Measurements from ENCODE around the gene ARGLU1.

The ARGLU1 gene

GRCh38 chr13:106548064-106548696 lies 19.8 kb downstream of the ARGLU1 start:
- Histone ChIP-seq H3K27me3 (ENCODE audit: control insufficient read depth, insufficient read depth, low read length) (no peaks in the 10 kb centered on the region), H3K36me3 (ENCODE audit: control insufficient read depth, insufficient read depth, low read length) (no peaks in the 10 kb centered on the region), H3K9ac (no peak overlapping the region), H3K79me2 (peaks cover 5% of the 10 kb centered on the region), H2AFZ (no peak overlapping the region), H3K27ac (no peak overlapping the region), H3K4me1 (peaks cover 4% of the 10 kb centered on the region), H3K9me3 (ENCODE audit: control insufficient read depth, low read length) (no peaks in the 10 kb centered on the region), H3K4me2 (ENCODE audit: low read length) (no peak overlapping the region), H3K4me3 (ENCODE audit: low read depth, low read length) (no peak overlapping the region)
- no peak for TF ChIP-seq CTCF (IDR thresholded peaks at IDR 0.05)

- Histone ChIP-seq H3K4me3 (ENCODE audit: low read depth, low read length) (no peak overlapping the region), H3K36me3 (ENCODE audit: control insufficient read depth, insufficient read depth, low read length) (no peaks in the 10 kb centered on the region), H3K4me1 (no peaks in the 10 kb centered on the region), H3K9ac (no peak overlapping the region), H3K27me3 (ENCODE audit: control insufficient read depth, insufficient read depth, low read length) (no peaks in the 10 kb centered on the region), H3K9me3 (ENCODE audit: control insufficient read depth, low read length) (no peaks in the 10 kb centered on the region), H3K79me2 (no peaks in the 10 kb centered on the region), H3K4me2 (ENCODE audit: low read length) (no peak overlapping the region), H3K27ac (no peak overlapping the region), H2AFZ (no peak overlapping the region)
- no peak for TF ChIP-seq CTCF (IDR thresholded peaks at IDR 0.05)
Observed at GRCh38 chr13:106541826-106542225, 26.1 kb downstream of the ARGLU1 start.

- TF ChIP-seq CTCF (IDR thresholded peaks at IDR 0.05): no peak
- Histone ChIP-seq H3K9me3 (ENCODE audit: control insufficient read depth, low read length) (no peaks in the 10 kb centered on the region), H3K9ac (no peak overlapping the region), H3K4me2 (ENCODE audit: low read length) (no peak overlapping the region), H3K27ac (no peak overlapping the region), H3K4me1 (no peaks in the 10 kb centered on the region), H3K27me3 (ENCODE audit: control insufficient read depth, insufficient read depth, low read length) (no peaks in the 10 kb centered on the region), H3K4me3 (ENCODE audit: low read depth, low read length) (no peak overlapping the region), H3K36me3 (ENCODE audit: control insufficient read depth, insufficient read depth, low read length) (no peaks in the 10 kb centered on the region), H2AFZ (no peak overlapping the region), H3K79me2 (no peaks in the 10 kb centered on the region)
Observed at GRCh38 chr13:106540613-106541012, 27.3 kb downstream of the ARGLU1 start.

- Histone ChIP-seq H3K4me3 (ENCODE audit: low read depth, low read length) (no peak overlapping the region), H3K9ac (no peak overlapping the region)
Observed at GRCh38 chr13:106537521-106537920, 30.4 kb downstream of the ARGLU1 start.

More at GRCh38 chr13:106537521-106537920, 30.4 kb downstream of the ARGLU1 start:
- Histone ChIP-seq H2AFZ (no peak overlapping the region), H3K9me3 (ENCODE audit: control insufficient read depth, low read length) (no peaks in the 10 kb centered on the region), H3K4me1 (no peaks in the 10 kb centered on the region), H3K4me2 (ENCODE audit: low read length) (no peak overlapping the region), H3K79me2 (no peaks in the 10 kb centered on the region), H3K27ac (no peak overlapping the region), H3K36me3 (ENCODE audit: control insufficient read depth, insufficient read depth, low read length) (no peaks in the 10 kb centered on the region), H3K27me3 (ENCODE audit: control insufficient read depth, insufficient read depth, low read length) (no peaks in the 10 kb centered on the region)
- TF ChIP-seq CTCF (IDR thresholded peaks at IDR 0.05): no peak
